GM12892 (cell line): ENCODE measurements around the gene ZBTB9.

ENCODE experiments used
- POLR2A ChIP-seq: IDR thresholded peaks from 2 replicates; pipeline ENCODE4 v1.6.1; 2011; ENCODE audit warnings: low read depth, low read length, control low read depth
- POLR2AphosphoS5 ChIP-seq: IDR thresholded peaks from 2 replicates; pipeline ENCODE4 v1.6.1; 2011; ENCODE audit warnings: low read depth, low read length, control low read depth
- TAF1 ChIP-seq: IDR thresholded peaks from 2 replicates; pipeline ENCODE4 v1.6.1; 2011; ENCODE audit warnings: low read depth, mild to moderate bottlenecking, control low read depth, low read length, borderline replicate concordance

DNA sequence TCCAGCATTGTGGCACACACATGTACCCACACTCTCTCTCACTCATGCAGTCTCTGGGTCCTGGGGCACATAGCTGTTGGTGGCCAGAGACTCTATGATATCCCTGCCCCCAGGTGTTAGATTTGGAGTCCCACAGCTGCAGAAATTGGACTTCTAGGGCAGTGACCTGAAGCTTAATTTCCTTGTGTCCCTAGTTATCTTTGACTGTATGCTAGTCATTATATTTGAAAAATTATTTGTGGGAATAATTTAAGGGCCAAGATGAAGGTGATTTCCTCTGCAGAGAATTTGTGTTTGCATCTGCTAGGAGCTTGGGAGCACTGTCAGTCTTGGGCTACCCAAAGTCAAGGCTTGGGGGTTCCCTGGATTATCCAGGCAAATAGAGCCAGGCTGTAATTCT is 50.1 kb downstream of the ZBTB9 start:
- TF ChIP-seq POLR2A (no peak), POLR2AphosphoS5 (no peak), TAF1 (no peak)
